ENCODE data around the gene TAOK2.

The TAOK2 gene

GRCh38 chr16:29986231-29986630, 12.6 kb downstream of the TAOK2 start:
- no peak for DNase-seq (ENCODE audit: extremely low read depth in 1 of 2, low read depth in 1 of 2)

GRCh38 chr16:29986931-29987330, 13.3 kb downstream of the TAOK2 start:
- no peak for DNase-seq (ENCODE audit: extremely low read depth in 1 of 2, low read depth in 1 of 2)

GRCh38 chr16:29987371-29988085, 13.9 kb downstream of the TAOK2 start:
- no peak for DNase-seq (ENCODE audit: extremely low read depth in 1 of 2, low read depth in 1 of 2)

- DNase-seq (ENCODE audit: extremely low read depth in 1 of 2, low read depth in 1 of 2) = no peak
Observed at GRCh38 chr16:29988346-29989075, 14.8 kb downstream of the TAOK2 start.

GRCh38 chr16:29989111-29989858, 15.6 kb downstream of the TAOK2 start:
- no peak for DNase-seq (ENCODE audit: extremely low read depth in 1 of 2, low read depth in 1 of 2)

- DNase-seq (ENCODE audit: extremely low read depth in 1 of 2, low read depth in 1 of 2) = no peak
Observed at GRCh38 chr16:29990034-29990433, 16.4 kb downstream of the TAOK2 start.

GRCh38 chr16:29990883-29991570, 17.4 kb downstream of the TAOK2 start:
- DNase-seq (ENCODE audit: extremely low read depth in 1 of 2, low read depth in 1 of 2) = no peak

- DNase-seq (ENCODE audit: extremely low read depth in 1 of 2, low read depth in 1 of 2) = no peak
Observed at GRCh38 chr16:29991571-29991904, 17.9 kb downstream of the TAOK2 start.

- DNase-seq (ENCODE audit: extremely low read depth in 1 of 2, low read depth in 1 of 2) = no peak
Observed at GRCh38 chr16:29992344-29992967, 18.8 kb downstream of the TAOK2 start.

GRCh38 chr16:29993191-29993902, 19.7 kb downstream of the TAOK2 start:
- DNase-seq (ENCODE audit: extremely low read depth in 1 of 2, low read depth in 1 of 2) = no peak

- no peak for DNase-seq (ENCODE audit: extremely low read depth in 1 of 2, low read depth in 1 of 2)
Observed at GRCh38 chr16:29993903-29994599, 20.4 kb downstream of the TAOK2 start.

- peak; percentile 29 to 50 for DNase-seq (ENCODE audit: extremely low read depth in 1 of 2, low read depth in 1 of 2)
Observed at GRCh38 chr16:29994600-29995323, 21.1 kb downstream of the TAOK2 start.

GRCh38 chr16:29995324-29995910, 21.7 kb downstream of the TAOK2 start, which contains the start of gene HIRIP3:
Gene HIRIP3, minus strand, starts transcription at chr16:29995617. Its CDS starts 12 bp downstream, at chr16:29995605.
- peak; percentile 61 to 72 for DNase-seq (ENCODE audit: extremely low read depth in 1 of 2, low read depth in 1 of 2)

- DNase-seq (ENCODE audit: extremely low read depth in 1 of 2, low read depth in 1 of 2) = peak; percentile 96 to 100
Observed at GRCh38 chr16:29995911-29996765, 22.5 kb downstream of the TAOK2 start, which contains the start of gene INO80E. Gene INO80E, plus strand, starts transcription at chr16:29996241. Its CDS starts 70 bp downstream, at chr16:29996311.

GRCh38 chr16:29996766-29997250, 23.1 kb downstream of the TAOK2 start:
- DNase-seq (ENCODE audit: extremely low read depth in 1 of 2, low read depth in 1 of 2) = no peak

- no peak for DNase-seq (ENCODE audit: extremely low read depth in 1 of 2, low read depth in 1 of 2)
Observed at GRCh38 chr16:29999605-30000004, 25.9 kb downstream of the TAOK2 start.

Data from activated CD8-positive, alpha-beta memory T cell treated with anti-CD3 and anti-CD28 coated beads for 1 hour (primary cell).